NCI-H82 (cell line): ENCODE measurements around the gene RHOBTB1.

Source experiments
- DNase-seq: peaks from one replicate; lab custom pipeline; 2025; lab: John Stamatoyannopoulos, UW

RHOBTB1 gene

DNA sequence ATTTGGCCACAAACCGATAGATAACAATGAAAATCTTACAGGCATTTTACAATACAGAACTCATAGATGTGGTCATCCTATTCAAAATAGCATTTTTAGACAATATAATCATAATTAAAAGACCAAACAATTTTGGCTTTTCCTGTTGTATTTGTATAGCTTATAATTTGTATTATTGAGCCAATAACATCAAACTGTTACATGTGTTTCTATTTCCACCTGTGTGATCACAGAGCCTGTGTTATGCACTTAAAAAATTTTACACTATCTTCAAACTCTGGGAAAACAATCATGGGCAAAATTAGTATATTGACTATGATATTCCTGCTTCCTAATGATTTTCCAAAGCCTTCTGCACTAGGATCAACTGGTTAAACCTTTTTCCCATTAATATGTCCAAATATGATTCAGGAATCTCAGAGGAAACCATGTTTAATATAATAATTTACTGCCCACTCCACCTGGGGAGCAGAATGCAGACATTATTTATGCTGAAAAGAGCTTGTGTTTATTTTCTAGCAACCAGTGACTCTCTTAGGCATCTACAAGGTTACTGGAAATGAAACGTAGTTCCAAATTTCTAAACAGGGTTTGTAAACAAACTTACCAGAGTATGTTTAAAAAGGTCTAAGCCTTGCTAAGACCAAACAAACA is 1.7 kb downstream of the RHOBTB1 start:
- DNase-seq: no peak

DNA sequence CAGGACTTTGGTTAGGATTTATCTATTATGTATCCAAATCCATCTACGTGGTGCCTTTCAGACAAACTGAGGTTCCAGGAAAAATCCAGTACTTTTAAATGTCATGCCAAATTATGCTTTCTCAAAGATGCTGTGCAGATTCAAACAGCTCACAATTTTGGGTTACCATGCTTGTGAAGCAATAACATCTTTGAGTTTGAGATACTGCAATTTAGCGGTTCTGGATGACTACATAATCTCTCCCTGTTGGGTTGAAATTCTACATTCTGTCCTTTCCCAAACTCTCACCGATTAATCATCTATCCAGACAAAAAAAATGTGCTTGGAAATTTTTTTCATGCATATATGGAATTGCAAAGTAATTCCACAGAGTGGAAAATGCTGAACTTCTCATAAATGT is 3.5 kb downstream of the RHOBTB1 start:
- no peak for DNase-seq

DNA sequence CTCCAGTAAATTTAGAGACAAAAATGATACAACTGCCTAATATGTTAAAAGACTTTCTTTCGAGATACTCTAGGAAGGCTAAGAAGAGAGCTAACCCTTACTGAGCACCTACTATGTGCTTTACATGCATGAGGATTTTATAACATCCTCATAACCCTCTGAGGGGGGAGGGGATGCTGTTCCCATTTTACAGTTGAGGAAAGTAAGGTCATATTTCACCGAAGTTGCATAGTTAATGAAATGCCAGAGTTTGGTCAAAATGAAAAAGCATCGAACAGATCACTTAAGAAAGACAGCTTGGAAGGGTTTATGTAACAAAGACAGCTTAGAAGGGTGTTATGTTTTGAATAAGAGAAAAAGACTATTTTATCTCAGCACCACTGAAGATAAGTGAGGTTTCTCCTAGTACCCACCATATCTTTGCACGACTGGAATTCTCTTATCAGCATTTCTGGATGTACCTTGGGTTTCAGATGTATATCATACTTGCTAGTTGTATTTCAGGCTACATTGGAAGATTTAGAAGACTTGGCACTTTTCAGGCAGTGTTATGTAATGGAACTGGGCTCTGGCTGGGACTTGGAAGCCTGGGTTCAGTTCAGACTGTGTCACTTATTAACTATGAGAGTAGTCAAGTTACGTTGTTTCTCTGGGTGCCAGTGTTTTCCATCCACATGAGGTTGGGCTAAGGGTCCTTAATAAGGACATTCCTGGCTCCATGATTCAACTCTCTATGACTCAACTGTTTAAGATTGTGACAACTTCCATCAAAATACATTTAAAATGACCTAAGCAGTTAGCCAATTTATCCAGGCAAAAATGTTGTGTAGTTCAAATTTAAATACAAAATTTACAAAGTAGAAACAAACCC is 6.0 kb downstream of the RHOBTB1 start:
- DNase-seq: no peak

DNA sequence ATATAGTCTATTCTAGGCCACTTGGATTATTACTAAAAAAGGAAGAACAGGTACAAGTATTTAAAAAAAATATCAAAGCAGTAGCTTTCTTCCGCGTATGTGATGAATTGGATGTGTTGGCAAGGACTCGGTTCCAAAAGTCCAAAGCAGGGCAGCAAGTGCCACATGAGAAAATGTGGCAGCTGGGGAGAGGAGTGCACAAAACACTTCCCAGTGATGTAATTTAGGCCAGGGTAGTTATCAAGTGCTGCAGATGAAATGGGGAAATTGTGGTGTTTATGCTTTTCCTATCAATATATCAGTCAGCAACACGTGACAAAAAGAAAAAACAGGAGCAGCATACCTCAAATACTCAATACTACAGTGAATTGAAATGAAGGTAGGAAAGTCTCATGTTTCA is 7.0 kb downstream of the RHOBTB1 start:
- DNase-seq: no peak

DNA sequence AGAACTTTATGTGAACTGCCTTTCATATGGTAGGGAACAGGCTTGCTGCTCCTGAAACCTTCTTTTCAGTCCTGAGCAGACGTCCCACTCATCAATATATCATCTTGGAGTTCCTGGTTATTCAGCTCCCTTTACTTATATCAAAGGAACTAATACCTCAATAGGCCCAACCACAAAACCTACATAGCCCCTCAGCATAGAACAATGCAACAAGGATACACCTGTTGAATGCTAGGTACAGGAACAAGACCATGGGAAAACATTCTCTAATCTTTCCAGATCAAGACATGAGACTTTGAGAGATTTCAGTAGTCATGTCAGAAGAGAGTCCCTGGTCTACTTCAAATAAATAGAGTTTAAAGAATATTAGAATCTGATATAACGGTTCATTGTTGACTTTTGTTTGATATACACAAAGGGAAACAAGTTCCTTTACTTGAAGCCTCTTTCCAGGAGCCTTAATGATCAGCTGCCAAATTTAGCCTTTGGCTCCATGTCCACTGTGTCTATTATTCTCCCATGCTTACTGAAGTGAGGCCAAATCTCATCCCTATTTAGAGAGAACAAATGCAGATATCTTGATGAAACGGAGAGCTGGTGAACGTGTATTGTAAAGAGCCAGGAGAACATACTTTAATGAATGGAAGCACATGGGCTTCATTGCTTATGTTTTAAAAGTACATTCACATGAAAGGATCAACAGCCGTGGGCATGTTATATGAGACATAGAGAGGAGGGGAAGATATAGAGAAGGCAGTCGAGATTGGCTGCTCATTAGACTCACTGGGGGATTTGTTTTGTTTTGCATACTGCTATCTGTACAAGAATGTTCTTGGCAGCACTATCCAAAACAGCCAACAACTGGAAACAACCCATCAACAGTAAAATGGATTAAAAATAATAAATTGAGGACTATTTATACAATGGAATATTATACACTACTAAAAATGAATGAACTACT is 9.5 kb downstream of the RHOBTB1 start:
- DNase-seq: no peak

DNA sequence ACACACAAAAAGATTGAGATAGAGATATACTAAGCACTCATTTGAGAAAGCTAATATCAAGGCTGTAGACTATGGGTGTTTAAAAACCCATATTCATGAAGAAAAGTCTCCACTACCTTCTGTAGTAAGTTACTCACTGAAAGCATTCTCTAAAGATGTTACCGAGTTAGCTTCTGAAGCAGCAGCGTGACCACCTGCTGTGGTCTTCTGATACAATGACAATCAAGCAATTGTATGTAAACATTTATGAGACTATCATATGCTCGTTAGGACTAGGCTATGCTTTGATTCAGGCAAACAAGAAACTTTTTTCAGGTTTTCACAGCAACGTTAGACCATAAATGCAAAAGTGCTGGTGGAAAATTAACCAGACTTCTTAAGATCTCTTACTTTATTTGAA is 11.2 kb downstream of the RHOBTB1 start:
- DNase-seq: no peak

DNA sequence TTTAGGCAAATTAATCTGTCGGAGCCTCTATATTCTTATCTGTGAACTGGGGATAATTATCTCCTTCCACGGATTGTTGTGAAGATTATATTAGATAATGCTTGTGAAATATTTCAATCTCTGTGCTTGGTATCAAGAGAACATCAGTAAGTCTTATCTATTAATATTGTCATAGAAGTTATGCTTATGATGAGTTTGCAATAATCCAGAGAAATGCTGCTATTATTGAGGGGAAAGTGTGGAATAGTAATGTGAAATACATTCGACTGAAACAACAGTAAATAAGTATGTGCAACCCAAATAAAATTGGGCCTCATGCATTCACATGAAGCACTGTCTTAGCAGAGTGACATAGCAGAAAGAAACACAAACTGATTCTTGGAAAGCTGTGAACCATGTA is 13.7 kb downstream of the RHOBTB1 start:
- no peak for DNase-seq

DNA sequence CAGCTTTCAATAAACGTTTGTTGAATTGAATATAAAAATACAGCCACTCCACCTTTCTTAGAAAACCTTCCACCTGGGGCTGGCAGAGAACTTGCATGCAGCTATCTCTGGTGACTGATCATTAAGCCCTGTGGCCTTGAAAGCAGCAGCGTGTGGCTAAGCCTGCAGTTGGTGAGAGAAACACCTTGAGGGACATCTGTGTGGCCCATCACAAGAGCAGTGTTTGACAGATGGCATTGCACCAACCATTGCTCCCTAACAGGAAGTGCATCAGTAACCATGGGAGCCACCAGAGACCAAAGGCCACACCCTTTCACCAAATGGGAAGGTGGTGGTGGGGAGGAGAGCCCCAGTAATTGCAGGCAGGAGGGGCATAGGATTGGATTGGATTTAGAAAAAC is 22.4 kb downstream of the RHOBTB1 start:
- DNase-seq: peak; percentile 72

DNA sequence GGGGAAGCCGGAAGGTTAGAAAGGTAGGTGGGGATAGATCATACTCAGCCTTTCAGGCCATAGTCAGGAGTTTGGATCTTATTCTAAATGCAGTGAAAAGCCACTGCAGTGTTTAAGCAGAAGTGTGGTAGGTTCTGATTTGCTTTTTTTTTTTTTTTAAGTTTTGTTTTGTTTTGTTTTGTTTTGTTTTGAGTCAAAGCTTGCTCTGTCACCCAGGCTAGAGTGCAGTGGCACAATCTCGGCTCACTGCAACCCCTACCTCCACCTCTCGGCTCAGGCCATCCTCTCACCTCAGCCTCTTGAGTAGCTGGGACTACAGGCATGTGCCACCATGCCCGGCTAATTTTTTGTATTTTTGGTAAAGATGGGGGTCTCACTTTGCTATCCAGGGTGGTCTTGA is 23.5 kb downstream of the RHOBTB1 start:
- no peak for DNase-seq

DNA sequence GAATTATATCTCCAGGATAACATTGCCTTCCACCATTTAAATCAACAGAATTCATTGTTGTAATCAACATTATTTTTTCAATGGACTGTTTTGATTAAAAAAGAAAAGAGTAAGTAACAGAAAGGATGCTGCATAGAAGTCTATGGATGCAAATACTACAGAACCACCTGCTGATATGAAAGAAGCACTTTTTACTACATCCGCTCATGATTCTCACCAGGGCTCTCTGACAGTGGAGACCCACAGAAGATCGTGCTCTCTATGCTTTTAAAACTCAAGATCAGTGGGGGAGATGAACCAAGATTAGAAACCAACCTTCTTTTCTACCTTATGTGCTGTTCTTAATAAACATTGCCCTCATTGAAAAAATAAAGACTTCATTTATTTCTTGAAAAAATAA is 24.4 kb downstream of the RHOBTB1 start:
- no peak for DNase-seq

DNA sequence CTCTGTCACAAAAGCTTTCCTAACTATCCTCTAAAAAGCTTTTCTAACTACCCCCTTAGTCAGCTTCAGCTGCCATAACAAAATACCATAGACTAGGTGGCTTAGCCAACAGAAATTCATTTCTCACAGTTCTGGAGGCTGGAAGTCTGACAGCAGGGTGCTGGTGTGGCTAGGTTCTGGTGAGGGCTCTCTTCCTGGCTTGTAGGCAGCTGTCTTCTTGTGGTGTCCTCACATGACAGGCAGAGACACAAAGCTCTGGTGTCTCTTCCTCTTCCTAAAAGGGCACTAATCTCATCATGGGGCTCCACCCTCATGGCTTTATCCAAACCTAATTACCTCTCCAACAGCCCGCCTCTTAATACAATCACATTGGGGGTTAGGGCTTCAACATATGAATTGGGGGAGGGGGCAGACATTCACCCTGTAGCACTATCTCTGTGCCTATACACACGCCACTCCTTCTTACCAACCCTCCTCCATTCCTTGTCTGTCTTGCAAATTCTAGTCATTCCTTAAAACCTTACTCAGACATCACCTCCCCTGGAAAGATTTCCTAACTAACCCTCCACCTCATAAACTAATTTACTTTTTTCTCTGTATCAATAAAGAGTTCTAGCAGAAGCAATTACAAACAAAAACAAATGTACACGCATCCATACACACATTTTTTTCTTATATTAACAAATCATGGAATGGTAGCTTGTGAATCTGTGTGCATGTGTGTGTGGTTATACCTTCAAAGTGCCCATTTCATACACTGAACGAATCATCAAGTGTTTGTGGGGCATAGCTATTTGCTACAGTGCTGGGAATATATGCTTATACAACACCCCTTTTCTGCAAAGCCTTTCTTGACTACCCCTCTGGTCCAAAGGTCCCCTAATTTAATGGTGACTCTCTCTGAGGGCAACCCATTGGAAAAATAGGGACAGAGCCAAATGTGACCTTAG is 26.4 kb downstream of the RHOBTB1 start:
- peak; percentile 88 for DNase-seq

DNA sequence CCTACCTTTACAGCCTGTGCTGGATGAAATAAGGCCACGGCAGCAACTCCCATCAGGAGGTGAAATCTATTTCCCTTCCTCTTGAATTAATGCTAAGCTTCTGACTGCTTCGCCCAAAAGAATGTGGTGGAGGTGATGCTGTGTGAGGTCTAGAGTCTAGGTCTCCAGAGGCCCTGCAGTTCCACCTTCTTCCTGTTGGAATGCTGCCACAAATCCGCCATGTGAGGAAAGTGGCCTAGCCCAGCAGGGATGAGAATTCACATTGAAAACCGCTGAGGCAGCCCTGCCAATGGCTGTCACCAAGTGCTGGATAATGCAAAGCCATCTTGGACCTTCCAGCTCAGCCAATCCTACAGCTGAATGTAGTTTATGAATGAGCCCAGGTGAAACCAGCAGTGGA is 28.0 kb downstream of the RHOBTB1 start:
- DNase-seq: peak; percentile 10

DNA sequence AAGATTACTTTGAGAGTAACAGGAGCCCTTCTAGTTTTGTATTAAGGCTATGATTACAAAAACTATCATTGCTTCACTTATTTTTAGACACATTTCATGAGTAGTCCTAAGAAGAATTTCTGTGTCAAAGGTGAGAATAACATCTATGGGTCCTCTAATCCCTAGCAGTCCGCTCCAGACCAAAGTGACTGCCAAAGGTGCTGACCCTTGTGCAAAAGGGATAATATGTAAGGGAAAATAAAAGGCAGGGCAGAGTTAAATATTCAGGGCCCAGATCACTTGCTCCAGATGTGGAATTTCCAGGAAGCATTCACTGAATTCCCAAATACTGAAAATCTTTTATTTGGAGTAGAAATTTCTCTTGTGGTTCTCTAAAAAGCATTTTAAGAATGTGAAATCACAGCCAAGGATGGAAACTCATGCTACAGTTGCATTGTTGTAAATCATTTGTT is 29.3 kb downstream of the RHOBTB1 start:
- DNase-seq: no peak

DNA sequence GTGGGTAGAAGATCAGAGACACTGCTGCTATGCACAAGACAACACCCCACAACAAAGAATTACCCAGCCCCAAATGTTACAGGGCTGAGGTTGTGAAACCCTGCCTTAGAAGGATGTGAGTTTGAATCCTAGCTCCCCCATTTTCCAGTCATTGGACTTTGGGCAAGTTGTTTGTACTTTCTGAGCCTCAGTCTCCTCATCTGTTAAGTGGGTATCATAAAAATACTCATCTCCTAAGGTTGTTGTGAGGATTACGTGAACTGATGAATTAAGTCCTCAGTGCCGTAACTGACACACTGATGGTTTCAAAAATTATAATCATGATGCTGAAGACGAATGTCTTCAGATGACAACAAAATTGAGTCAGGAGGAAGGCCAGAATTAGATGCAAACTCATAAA is 30.3 kb downstream of the RHOBTB1 start:
- no peak for DNase-seq

DNA sequence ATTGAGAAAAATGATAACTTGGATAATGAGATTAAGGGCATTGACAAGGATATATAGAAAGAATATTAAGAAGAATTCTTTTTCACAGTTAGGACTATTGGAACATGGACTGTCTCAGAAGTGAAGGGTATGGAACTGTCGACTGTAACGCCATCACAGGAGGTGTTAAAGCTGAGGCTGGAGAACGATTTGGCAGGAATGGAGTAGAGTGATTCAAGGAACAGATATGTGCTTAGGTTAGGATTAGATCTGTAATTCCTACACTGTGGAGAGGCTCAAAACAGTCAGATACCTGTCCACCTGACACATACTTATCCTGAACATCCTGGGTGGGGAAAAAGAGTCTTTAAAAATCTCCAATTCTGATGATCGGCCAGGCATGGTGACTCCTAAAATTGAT is 30.9 kb downstream of the RHOBTB1 start:
- peak; percentile 8 for DNase-seq

DNA sequence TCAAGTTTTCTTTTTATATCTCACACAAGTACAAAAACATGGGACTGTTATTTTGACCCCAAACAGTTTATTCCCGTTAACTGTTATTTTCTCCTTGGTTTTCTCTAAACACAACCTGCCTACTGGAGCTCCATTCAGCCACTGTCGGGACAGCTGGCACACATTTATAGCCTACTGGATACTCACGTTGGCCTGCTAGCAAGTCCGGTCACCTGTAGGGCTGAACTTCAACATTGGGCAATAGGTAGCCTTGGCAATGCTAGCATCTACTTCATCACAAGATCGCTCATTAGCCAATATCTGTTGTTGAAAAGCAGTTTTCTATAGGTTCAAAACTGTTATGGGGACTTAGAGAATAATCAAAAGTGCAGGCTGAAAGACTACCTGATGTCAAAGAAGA is 32.3 kb downstream of the RHOBTB1 start:
- no peak for DNase-seq

DNA sequence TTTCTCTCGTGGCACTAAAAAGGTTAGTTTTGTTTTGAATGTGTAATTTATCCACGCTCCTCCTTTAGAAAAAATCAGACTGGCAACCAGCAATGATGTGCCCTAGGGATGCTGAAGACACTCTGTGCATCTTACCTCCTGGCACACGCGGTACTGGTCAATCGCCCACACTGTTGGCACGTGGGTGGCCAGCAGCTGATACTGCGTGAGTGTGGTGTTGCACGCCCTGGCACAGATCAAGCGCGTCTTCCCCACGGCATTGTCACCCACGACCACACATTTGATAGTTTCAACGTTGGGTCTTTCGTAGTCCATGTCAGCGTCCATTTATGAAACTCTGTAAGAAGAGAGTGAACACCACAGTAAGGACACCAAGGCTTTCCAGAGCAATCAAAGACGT is 32.8 kb downstream of the RHOBTB1 start:
- DNase-seq: no peak

DNA sequence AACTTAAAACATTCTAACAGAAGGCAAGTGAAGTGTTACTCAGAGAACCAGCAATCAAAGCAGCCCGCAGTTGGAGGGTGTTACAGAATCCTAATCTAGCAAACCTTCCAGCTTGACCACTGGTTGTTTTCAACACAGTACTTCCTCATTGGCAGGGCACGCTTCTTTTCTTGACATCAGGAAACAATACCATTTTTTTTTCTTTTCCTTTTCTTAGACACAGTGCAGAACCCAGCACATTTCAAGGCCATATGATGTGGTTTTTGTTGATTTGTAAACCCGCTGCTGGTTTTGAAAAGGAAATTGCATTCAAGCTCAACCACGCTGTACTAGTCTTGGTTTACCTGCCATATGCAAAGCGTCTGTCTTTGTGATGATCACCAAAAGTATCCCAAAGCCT is 33.4 kb downstream of the RHOBTB1 start:
- DNase-seq: no peak

DNA sequence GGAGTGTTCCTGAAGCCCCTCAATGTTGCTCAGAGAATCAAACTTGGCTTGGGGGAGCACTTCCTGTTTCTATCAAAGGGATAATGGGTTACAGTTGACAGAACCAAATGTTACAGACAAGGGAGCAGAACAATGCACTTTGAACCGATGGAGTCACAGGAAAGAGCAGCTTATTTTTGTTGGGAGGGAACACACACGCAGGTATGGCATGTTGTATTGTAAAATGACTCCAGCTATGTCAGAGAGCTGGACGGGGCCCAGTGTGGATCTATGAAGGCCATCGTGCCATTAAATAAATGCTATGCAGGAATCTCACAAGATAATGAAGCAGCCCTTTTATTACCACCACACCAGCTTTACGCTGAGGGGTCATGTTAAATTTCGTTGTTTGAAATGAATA is 35.1 kb downstream of the RHOBTB1 start:
- DNase-seq: no peak

DNA sequence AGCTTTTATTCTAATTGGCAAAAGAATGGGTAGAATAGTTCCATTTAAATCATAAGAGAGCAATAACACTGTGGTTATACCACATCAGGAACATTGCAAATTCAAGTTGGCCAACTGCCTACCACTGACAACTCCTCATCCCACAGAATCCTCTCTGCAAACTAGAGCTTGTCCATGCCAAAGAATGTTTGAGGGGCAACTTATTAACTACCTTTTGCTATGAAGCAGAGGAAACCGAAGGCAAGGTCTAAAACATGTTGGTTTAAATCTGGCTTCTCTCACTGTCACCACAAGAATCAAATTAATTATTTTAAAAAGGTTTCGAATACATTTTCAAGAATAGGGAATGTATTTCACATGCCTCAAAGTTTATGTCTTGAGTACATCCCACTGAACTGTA is 36.0 kb downstream of the RHOBTB1 start:
- DNase-seq: no peak

DNA sequence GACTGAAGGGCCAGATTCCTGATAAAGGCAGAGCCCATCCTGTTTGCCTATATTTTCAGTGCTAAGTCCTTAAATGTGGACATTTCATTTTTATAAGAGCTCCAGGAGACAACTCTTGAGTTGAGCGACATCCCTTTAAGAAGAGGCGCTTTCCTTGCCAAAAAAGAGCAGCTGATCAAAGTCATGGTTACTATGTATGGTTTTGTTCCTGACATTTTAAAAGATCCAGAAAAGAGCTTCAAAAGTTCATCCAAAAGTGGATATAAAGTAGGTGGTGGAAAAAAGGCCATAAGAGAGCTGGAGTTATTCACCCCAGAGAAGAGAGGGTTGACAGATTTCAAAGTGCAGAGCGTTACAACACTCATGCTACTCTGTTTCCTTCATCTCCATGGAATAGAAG is 36.7 kb downstream of the RHOBTB1 start:
- no peak for DNase-seq
